ENCODE measurements around the gene APOA1.

DNA sequence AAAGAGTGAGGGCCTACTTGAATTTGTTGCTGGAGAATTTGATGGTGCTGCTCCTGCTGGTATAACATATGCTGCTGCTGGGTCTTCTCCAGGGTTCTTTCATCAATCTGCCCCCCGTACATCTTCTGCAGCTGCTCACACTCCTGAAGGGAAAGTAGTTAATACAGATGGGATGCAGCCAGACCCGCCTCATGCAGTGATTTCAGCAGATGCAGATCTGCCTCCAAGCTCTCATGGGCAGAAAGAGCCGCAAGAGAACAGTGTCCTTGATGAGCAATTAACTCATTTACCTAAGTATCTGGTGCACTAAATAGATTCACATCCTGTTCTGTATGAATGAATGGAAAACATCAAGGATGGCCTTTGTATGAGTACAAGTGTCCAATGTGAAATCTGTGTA lies 24.8 kb upstream of the APOA1 start:
- TF ChIP-seq EP300 (IDR thresholded peaks at IDR 0.05) = no peak
- TF ChIP-seq, protein P1, sequence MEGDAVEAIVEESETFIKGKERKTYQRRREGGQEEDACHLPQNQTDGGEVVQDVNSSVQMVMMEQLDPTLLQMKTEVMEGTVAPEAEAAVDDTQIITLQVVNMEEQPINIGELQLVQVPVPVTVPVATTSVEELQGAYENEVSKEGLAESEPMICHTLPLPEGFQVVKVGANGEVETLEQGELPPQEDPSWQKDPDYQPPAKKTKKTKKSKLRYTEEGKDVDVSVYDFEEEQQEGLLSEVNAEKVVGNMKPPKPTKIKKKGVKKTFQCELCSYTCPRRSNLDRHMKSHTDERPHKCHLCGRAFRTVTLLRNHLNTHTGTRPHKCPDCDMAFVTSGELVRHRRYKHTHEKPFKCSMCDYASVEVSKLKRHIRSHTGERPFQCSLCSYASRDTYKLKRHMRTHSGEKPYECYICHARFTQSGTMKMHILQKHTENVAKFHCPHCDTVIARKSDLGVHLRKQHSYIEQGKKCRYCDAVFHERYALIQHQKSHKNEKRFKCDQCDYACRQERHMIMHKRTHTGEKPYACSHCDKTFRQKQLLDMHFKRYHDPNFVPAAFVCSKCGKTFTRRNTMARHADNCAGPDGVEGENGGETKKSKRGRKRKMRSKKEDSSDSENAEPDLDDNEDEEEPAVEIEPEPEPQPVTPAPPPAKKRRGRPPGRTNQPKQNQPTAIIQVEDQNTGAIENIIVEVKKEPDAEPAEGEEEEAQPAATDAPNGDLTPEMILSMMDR (IDR thresholded peaks at IDR 0.05) = no peak
